K562 treated with DMSO at 1 percent for 4 hours (cell line): ENCODE results near the gene TAOK3. TPM values are rescaled to one million over a fixed set of nuclear protein-coding genes. Genes with fewer than 3 reads are reported as not detected.

Experiments
- total RNA-seq: library from RNA; unstranded; fragments of 300-600 nt; gene quantifications from 2 replicates; pipeline ENCODE4 v1.2.3, GENCODE V29; 2022; ENCODE audit not compliant: insufficient read depth

The TAOK3 gene
- total RNA-seq = 26.5 and 28.0 TPM in 2 replicates

GRCh38 chr12:118372541-118373495 lies at the start of gene TAOK3:
Gene TAOK3, minus strand, starts transcription at chr12:118372907. Its CDS starts 117,340 bp downstream, at chr12:118255567.

GRCh38 chr12:118376089-118377020 lies 3.6 kb upstream of the TAOK3 start, which contains the start of gene SUDS3:
Gene SUDS3, plus strand, starts transcription at chr12:118376555. Its CDS starts 137 bp downstream, at chr12:118376692.

GRCh38 chr12:118135788-118136558 lies 236.7 kb downstream of the TAOK3 start, which contains the start of gene PEBP1:
Gene PEBP1, plus strand, starts transcription at chr12:118136124. Its CDS starts 86 bp downstream, at chr12:118136210.

GRCh38 chr12:118103601-118104382 lies 268.9 kb downstream of the TAOK3 start, which contains the start of gene VSIG10:
Gene VSIG10, minus strand, starts transcription at chr12:118104011. Its CDS starts 340 bp downstream, at chr12:118103671.

Other genes starting within 250 kb of the TAOK3 start
- 64.6 and 78.6 TPM in 2 replicates for gene PEBP1, start 236.8 kb downstream of the TAOK3 start, total RNA-seq
- gene SUDS3, start 3.6 kb upstream of the TAOK3 start, total RNA-seq = 8.7 and 11.2 TPM in 2 replicates